BE2C (cell line): Measurements from ENCODE around the gene GBA2.

ENCODE experiments used
- DNase-seq: peaks from one replicate; pipeline ENCODE4 v3.0.0-alpha.2; 2020
- H3K27me3 ChIP-seq: fragments of 250-450 bp; sonication (Bioruptor Pico); 2 replicates; pipeline ENCODE4 v1.5.1; 2020; ENCODE audit warnings: mild to moderate bottlenecking
- H3K36me3 ChIP-seq: fragments of 250-450 bp; sonication (Bioruptor Pico); 2 replicates; pipeline ENCODE4 v1.5.1; 2020; ENCODE audit warnings: mild to moderate bottlenecking
- H3K4me1 ChIP-seq: fragments of 250-450 bp; sonication (Bioruptor Pico); 2 replicates; pipeline ENCODE4 v1.5.1; 2020
- H3K4me3 ChIP-seq: 2 replicates; pipeline ENCODE4 v1.5.1; 2011; ENCODE audit warnings: low read depth, low read length
- H3K9me3 ChIP-seq: fragments of 250-450 bp; sonication (Bioruptor Pico); 2 replicates; pipeline ENCODE4 v1.5.1; 2020
- TF ChIP-seq, protein P1 (sequence below): IDR thresholded peaks from 2 replicates; pipeline ENCODE4 v1.5.1; 2012; ENCODE audit warnings: mild to moderate bottlenecking, low read depth, low read length

GBA2 gene

GRCh38 chr9:35714579-35715252 lies 34.3 kb downstream of the GBA2 start:
- TF ChIP-seq, protein P1, sequence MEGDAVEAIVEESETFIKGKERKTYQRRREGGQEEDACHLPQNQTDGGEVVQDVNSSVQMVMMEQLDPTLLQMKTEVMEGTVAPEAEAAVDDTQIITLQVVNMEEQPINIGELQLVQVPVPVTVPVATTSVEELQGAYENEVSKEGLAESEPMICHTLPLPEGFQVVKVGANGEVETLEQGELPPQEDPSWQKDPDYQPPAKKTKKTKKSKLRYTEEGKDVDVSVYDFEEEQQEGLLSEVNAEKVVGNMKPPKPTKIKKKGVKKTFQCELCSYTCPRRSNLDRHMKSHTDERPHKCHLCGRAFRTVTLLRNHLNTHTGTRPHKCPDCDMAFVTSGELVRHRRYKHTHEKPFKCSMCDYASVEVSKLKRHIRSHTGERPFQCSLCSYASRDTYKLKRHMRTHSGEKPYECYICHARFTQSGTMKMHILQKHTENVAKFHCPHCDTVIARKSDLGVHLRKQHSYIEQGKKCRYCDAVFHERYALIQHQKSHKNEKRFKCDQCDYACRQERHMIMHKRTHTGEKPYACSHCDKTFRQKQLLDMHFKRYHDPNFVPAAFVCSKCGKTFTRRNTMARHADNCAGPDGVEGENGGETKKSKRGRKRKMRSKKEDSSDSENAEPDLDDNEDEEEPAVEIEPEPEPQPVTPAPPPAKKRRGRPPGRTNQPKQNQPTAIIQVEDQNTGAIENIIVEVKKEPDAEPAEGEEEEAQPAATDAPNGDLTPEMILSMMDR = no peak
- DNase-seq = no peak
- Histone ChIP-seq H3K27me3 (no peaks in the 10 kb centered on the region), H3K9me3 (no peaks in the 10 kb centered on the region), H3K4me1 (no peaks in the 10 kb centered on the region), H3K36me3 (peaks cover 85% of the 10 kb centered on the region), H3K4me3 (no peak overlapping the region)

GRCh38 chr9:35714123-35714522 lies 34.9 kb downstream of the GBA2 start:
- DNase-seq = no peak
- TF ChIP-seq, protein P1 = no peak
- H3K27me3 ChIP-seq = no peaks in the 10 kb centered on the region
- no peak overlapping the region for H3K4me3 ChIP-seq
- peaks cover 82% of the 10 kb centered on the region for H3K36me3 ChIP-seq
- no peaks in the 10 kb centered on the region for H3K4me1 ChIP-seq
- no peaks in the 10 kb centered on the region for H3K9me3 ChIP-seq

- DNase-seq = no peak
- TF ChIP-seq, protein P1 = no peak
- no peak overlapping the region for H3K4me3 ChIP-seq
- H3K4me1 ChIP-seq = no peaks in the 10 kb centered on the region
- H3K36me3 ChIP-seq = peaks cover 82% of the 10 kb centered on the region
- no peaks in the 10 kb centered on the region for H3K9me3 ChIP-seq
- H3K27me3 ChIP-seq = no peaks in the 10 kb centered on the region
Measured at GRCh38 chr9:35713578-35713977, 35.5 kb downstream of the GBA2 start.

DNA sequence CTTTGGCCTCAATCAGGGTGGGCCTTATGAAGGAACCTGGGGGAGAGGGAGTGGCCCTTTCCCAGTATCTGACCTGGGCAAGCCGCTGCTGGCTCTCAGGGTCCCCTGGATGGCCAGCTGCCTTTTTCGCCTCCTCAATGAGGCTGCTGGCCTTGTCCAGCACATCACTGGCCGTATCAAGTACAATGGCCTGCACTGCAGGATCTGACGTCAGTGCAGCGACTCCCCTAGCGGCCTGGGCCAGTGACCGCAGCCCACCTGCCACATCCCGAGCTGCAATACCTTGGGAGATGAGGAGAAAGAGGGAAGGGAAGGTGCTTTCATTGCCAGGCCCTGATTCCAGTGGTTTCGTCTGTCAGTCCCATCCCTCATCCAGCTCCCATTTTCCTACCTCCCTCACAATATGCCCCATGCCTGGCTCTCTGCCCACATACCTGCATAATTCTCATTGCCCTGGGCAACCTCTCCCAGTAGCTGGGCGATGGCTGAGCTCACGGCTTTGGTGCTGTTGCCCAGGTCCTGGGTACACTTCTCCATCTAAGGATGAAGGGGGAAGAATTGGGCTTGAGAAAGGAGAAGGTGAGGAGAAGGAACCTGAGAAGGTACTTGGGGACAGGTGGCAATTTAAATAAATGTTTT lies 36.1 kb downstream of the GBA2 start:
- H3K36me3 ChIP-seq = peaks cover 82% of the 10 kb centered on the region
- no peaks in the 10 kb centered on the region for H3K27me3 ChIP-seq

DNA sequence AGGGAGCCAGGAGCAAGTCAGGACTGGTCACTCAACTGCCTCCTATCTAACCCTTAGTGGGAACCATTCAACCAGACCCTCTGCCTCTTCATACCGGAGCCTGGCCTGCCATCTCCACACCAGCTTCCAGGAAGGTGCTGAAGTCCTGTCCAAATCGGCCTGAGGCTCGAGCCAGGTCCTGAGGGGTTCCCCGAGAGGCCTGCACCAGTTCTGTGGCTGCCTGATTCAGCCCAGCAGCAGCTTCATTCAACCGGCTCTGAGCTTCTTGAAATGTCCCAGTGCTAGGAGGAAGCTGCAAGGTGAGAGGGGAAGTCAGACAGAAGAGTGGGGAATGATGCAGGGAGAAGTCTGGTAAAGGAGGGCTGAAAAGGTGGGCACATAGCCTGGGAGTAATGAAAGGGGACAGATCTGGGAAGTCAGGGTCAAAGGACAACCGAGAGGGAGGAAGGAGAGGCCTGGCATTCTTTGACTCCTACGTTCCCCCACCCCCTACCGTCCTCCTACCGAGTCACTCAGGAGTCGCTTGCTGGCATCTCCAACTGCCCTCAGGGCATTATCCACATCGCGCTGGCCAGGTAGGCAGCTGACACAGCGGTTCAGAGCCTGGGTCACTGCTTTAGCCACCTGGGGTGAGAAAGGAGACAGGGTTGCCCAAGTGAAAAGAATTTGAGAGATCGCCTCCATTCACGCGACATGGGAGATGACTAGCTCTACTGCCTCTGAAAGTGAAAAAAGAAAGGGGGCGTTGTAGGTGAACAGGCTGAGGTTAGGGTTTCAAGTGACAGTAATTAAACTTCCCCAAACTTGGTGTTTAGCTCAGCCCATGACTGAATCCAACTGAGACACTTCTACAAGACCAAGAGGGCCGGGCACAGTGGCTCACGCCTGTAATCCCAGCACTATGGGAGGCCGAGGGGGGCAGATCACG lies 37.3 kb downstream of the GBA2 start:
- no peak for DNase-seq
- Histone ChIP-seq H3K4me3 (no peak overlapping the region), H3K4me1 (no peaks in the 10 kb centered on the region), H3K9me3 (no peaks in the 10 kb centered on the region), H3K36me3 (peaks cover 81% of the 10 kb centered on the region), H3K27me3 (no peaks in the 10 kb centered on the region)
- TF ChIP-seq, protein P1 = no peak

More for the DNA sequence above, 36.1 kb downstream of the GBA2 start:
- TF ChIP-seq, protein P1 = no peak
- DNase-seq = no peak
- no peaks in the 10 kb centered on the region for H3K9me3 ChIP-seq
- no peaks in the 10 kb centered on the region for H3K4me1 ChIP-seq
- no peak overlapping the region for H3K4me3 ChIP-seq
